Fibroblast of skin of left biceps (primary cell): ENCODE results near the gene SERPINB10.

ENCODE experiments used
- DNase-seq, 2 experiments: peaks; one replicate each; pipeline ENCODE4 v3.0.0-alpha.2; 2013; ENCODE audit warnings: low read depth in 2 of 2

SERPINB10 gene

GRCh38 chr18:63947051-63947790 is 39.5 kb downstream of the SERPINB10 start:
- no peak for DNase-seq

- no peak for DNase-seq
These were observed 41.4 kb downstream of the SERPINB10 start, which contains the start of gene HMSD for GRCh38 chr18:63949068-63949737. Gene HMSD, plus strand, starts transcription at chr18:63949301. Its CDS starts 4,155 bp downstream, at chr18:63953456.

GRCh38 chr18:63951302-63951705 is 43.5 kb downstream of the SERPINB10 start:
- DNase-seq = no peak

GRCh38 chr18:63953811-63954210 is 46.1 kb downstream of the SERPINB10 start:
- no peak for DNase-seq

GRCh38 chr18:63956755-63957154 is 49.0 kb downstream of the SERPINB10 start:
- no peak for DNase-seq

GRCh38 chr18:63960891-63961290 is 53.1 kb downstream of the SERPINB10 start:
- no peak for DNase-seq

- no peak for DNase-seq
These were observed 53.8 kb downstream of the SERPINB10 start for GRCh38 chr18:63961435-63961980.

- DNase-seq = no peak
These were observed 54.4 kb downstream of the SERPINB10 start for GRCh38 chr18:63962137-63962536.

GRCh38 chr18:63963615-63964256 is 56.0 kb downstream of the SERPINB10 start:
- no peak for DNase-seq

- DNase-seq = no peak
These were observed 57.1 kb downstream of the SERPINB10 start for GRCh38 chr18:63964908-63965307.

GRCh38 chr18:63965716-63966330 is 58.1 kb downstream of the SERPINB10 start:
- no peak for DNase-seq

- peak; percentile 81 to 84 for DNase-seq
These were observed 62.4 kb downstream of the SERPINB10 start, which contains the start of gene SERPINB8 for GRCh38 chr18:63969942-63970808. Gene SERPINB8, plus strand, starts transcription at chr18:63970081. Its CDS starts 8,228 bp downstream, at chr18:63978309.

GRCh38 chr18:63970809-63971205 is 63.0 kb downstream of the SERPINB10 start:
- DNase-seq = no peak

GRCh38 chr18:63971320-63972001 is 63.7 kb downstream of the SERPINB10 start:
- DNase-seq = no peak

GRCh38 chr18:63972002-63972376 is 64.2 kb downstream of the SERPINB10 start:
- DNase-seq = no peak

- DNase-seq = no peak
These were observed 67.2 kb downstream of the SERPINB10 start for GRCh38 chr18:63974991-63975390.

- DNase-seq = no peak
These were observed 67.9 kb downstream of the SERPINB10 start for GRCh38 chr18:63975628-63976027.

GRCh38 chr18:63977040-63977439 is 69.3 kb downstream of the SERPINB10 start:
- no peak for DNase-seq

- DNase-seq = no peak
These were observed 71.7 kb downstream of the SERPINB10 start for GRCh38 chr18:63979409-63979920.

GRCh38 chr18:63980027-63980426 is 72.3 kb downstream of the SERPINB10 start:
- DNase-seq = no peak
